ENCODE measurements around the gene ST3GAL3. TPM values are rescaled to one million over a fixed set of nuclear protein-coding genes. Genes with fewer than 3 reads are reported as not detected.

ST3GAL3 gene
- total and polyA plus RNA-seq, 2 of the 13 experiments (the other 11 are each of a cell fraction or from before 2014, with no cell fraction given), result 5.1 to 8.1 TPM

DNA sequence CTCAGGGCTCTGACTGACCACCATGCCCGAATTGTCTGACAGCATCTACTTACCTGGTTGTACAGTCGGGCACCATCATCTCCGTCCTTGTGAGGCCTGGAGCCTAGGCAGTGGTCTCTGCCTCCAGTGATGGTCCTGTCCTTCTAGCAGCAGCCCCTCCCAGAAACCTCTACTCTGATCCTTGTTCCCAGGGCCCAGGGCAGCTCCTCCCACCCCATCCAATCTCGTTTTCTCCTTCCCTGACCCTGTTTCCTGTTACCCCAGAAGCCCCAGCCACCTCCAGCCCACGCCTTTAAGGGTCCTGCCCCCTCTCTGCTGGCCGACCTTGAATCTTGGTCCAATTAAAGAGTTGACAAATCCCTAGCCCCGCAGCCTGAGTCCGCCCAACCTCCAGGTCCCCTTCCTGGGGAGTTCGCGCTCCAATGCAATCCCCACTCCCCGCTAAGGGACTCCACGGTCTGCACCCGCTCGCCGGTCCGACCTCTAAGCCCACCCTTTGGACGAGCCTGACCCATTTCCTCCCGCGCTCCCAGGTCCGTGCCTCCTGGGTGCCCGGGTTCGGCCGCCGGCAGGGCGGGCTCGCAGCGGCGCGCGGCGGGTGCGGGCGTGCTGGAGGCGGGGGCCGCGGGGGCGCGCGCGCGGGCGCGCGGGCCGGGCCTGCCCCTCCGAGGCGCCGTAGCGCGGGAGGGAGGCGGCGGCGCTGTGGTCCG, 271.4 kb downstream of the ST3GAL3 start, which contains the start of gene B4GALT2 (continued):
- TF ChIP-seq ZNF18 (CRISPR knock-in tag; IDR thresholded peaks at IDR 0.05; ENCODE audit: insufficient replicate concordance), result peak; percentile 55
- TF ChIP-seq ZNF260 (CRISPR knock-in tag; IDR thresholded peaks at IDR 0.05; ENCODE audit: borderline replicate concordance, low read depth), result no peak
- 0 out of 2 replicates have a peak, but pooled peaks have one; percentile 45 for TF ChIP-seq ZNF605 (CRISPR knock-in tag; IDR thresholded peaks at IDR 0.05)
- peak; percentile 20 for TF ChIP-seq HNRNPLL (IDR thresholded peaks at IDR 0.05; ENCODE audit: low read depth, low read length, poor library complexity, severe bottlenecking)
- peak; percentile 88 for TF ChIP-seq AKAP8 (CRISPR knock-in tag; IDR thresholded peaks at IDR 0.05)
- TF ChIP-seq CENPX (CRISPR knock-in tag; IDR thresholded peaks at IDR 0.05), result no peak
- TF ChIP-seq MED13 (CRISPR knock-in tag; IDR thresholded peaks at IDR 0.05), result peak; percentile 44; the same call in 1 of the 2 replicates
- peak; percentile 85 for TF ChIP-seq AGO2 (optimal IDR thresholded peaks at IDR 0.05; ENCODE audit: low read depth, low read length)
- TF ChIP-seq NPAS2 (CRISPR knock-in tag; IDR thresholded peaks at IDR 0.05; ENCODE audit: borderline replicate concordance), result 0 out of 2 replicates have a peak, but pooled peaks have one; percentile 73
- peak; percentile 64 for TF ChIP-seq NR2C2 (CRISPR knock-in tag; IDR thresholded peaks at IDR 0.05; ENCODE audit: borderline replicate concordance)
- peak; percentile 36; the same call in 1 of the 2 replicates for TF ChIP-seq MEF2D (CRISPR knock-in tag; IDR thresholded peaks at IDR 0.05)
- TF ChIP-seq TOPORS (CRISPR knock-in tag; IDR thresholded peaks at IDR 0.05), result no peak
- TF ChIP-seq SRY (CRISPR knock-in tag; IDR thresholded peaks at IDR 0.05), result 0 out of 2 replicates have a peak, but pooled peaks have one; percentile 49
- TF ChIP-seq MEIS1 (CRISPR knock-in tag; IDR thresholded peaks at IDR 0.05; ENCODE audit: borderline replicate concordance), result peak; percentile 44; the same call in 1 of the 2 replicates
- TF ChIP-seq, protein P1, sequence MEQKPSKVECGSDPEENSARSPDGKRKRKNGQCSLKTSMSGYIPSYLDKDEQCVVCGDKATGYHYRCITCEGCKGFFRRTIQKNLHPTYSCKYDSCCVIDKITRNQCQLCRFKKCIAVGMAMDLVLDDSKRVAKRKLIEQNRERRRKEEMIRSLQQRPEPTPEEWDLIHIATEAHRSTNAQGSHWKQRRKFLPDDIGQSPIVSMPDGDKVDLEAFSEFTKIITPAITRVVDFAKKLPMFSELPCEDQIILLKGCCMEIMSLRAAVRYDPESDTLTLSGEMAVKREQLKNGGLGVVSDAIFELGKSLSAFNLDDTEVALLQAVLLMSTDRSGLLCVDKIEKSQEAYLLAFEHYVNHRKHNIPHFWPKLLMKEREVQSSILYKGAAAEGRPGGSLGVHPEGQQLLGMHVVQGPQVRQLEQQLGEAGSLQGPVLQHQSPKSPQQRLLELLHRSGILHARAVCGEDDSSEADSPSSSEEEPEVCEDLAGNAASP (CRISPR knock-in tag; IDR thresholded peaks at IDR 0.05; ENCODE audit: borderline replicate concordance), result peak; percentile 37; the same call in 1 of the 2 replicates
- 0 out of 2 replicates have a peak, but pooled peaks have one; percentile 16 for TF ChIP-seq ZNF724P (CRISPR knock-in tag; IDR thresholded peaks at IDR 0.05; ENCODE audit: borderline replicate concordance)
- TF ChIP-seq HOXA3 (CRISPR knock-in tag; IDR thresholded peaks at IDR 0.05), result peak; percentile 30; the same call in 1 of the 2 replicates
- TF ChIP-seq ZNF430 (CRISPR knock-in tag; IDR thresholded peaks at IDR 0.05), result peak; percentile 65
- peak; percentile 59; the same call in 1 of the 2 replicates for TF ChIP-seq POLR2G (IDR thresholded peaks at IDR 0.05; ENCODE audit: low read depth, low read length)
- peak; percentile 61; the same call in 1 of the 2 replicates for TF ChIP-seq ZFP82 (CRISPR knock-in tag; IDR thresholded peaks at IDR 0.05; ENCODE audit: borderline replicate concordance)
- TF ChIP-seq ZNF230 (CRISPR knock-in tag; IDR thresholded peaks at IDR 0.05), result 0 out of 2 replicates have a peak, but pooled peaks have one; percentile 60
- TF ChIP-seq DR1 (CRISPR knock-in tag; IDR thresholded peaks at IDR 0.05), result peak; percentile 27; the same call in 1 of the 2 replicates
- TF ChIP-seq ESRRA (CRISPR knock-in tag; IDR thresholded peaks at IDR 0.05; ENCODE audit: low read depth), result peak; percentile 32; the same call in 1 of the 2 replicates
- 0 out of 2 replicates have a peak, but pooled peaks have one; percentile 24 for TF ChIP-seq E2F1 (CRISPR knock-in tag; IDR thresholded peaks at IDR 0.05)
- TF ChIP-seq ZNF746 (CRISPR knock-in tag; IDR thresholded peaks at IDR 0.05), result peak; percentile 28; the same call in 1 of the 2 replicates
- TF ChIP-seq ZNF558 (CRISPR knock-in tag; IDR thresholded peaks at IDR 0.05; ENCODE audit: borderline replicate concordance), result 0 out of 2 replicates have a peak, but pooled peaks have one; percentile 23

Data from HepG2 (cell line).